Lower lobe of right lung (tissue), 2 donors: ENCODE results near the gene AQP4. TPM values are rescaled to one million over a fixed set of nuclear protein-coding genes. Genes with fewer than 3 reads are reported as not detected.

ENCODE experiments used
- ATAC-seq, 2 donors: fragments of 200-7000 bp; cut with Tn5 transposase; one replicate each; pipeline ENCODE4 v1.9.1; 2020 to 2022; ENCODE audit warnings: mild to moderate bottlenecking in 2 of 2, moderate library complexity in 2 of 2
- DNase-seq: peaks from one replicate; pipeline ENCODE4 v3.0.0-alpha.2; 2020
- H3K27ac ChIP-seq: fragments of 200-600 bp; one replicate; pipeline ENCODE4 v1.8.0; 2022
- H3K27me3 ChIP-seq: fragments of 200-600 bp; one replicate; pipeline ENCODE4 v1.8.0; 2022; ENCODE audit warnings: low read depth
- H3K36me3 ChIP-seq: fragments of 200-600 bp; one replicate; pipeline ENCODE4 v1.8.0; 2022; ENCODE audit warnings: mild to moderate bottlenecking
- H3K4me1 ChIP-seq: fragments of 200-600 bp; one replicate; pipeline ENCODE4 v1.8.0; 2022
- H3K4me3 ChIP-seq: fragments of 200-600 bp; one replicate; pipeline ENCODE4 v1.8.0; 2022; ENCODE audit warnings: mild to moderate bottlenecking
- H3K9me3 ChIP-seq: fragments of 200-600 bp; one replicate; pipeline ENCODE4 v1.8.0; 2022
- CTCF ChIP-seq: fragments of 200-600 bp; IDR thresholded peaks from one replicate; pipeline ENCODE4 v1.8.0; 2022; ENCODE audit warnings: antibody characterized with exemption, mild to moderate bottlenecking
- intact Hi-C: fragments of 100-400 bp; cut with DNase I; formaldehyde crosslinking; loops from one replicate; pipeline ENCODE4 v1.11.0; 2022
- total RNA-seq: library from RNA; stranded (reverse); fragmentation: NEBNext Ultra II Directional; extraction: Animal tissue kit (Norgen Biotek cat#: 25700); gene quantifications from one replicate; pipeline ENCODE4 v1.2.1, GENCODE V29; 2021
- donor health status: DM: no; HTN: yes; CAD: no; lungs with severe emphysema.

The AQP4 gene
- total RNA-seq, 1 donor from 2014 or later, result 301 TPM

GRCh38 chr18:26843760-26844159 lies 21.7 kb downstream of the AQP4 start:
- Histone ChIP-seq H3K27ac (no peak overlapping the region), H3K4me3 (no peak overlapping the region), H3K9me3 (peaks cover 7% of the 10 kb centered on the region), H3K4me1 (no peaks in the 10 kb centered on the region), H3K36me3 (no peaks in the 10 kb centered on the region), H3K27me3 (no peaks in the 10 kb centered on the region)
- DNase-seq (no peak), ATAC-seq (no peak)
- intact Hi-C loops, result no loop called here
- no peak for TF ChIP-seq CTCF

- DNase-seq (no peak), ATAC-seq (no peak)
- intact Hi-C loops, result no loop called here
- no peak for TF ChIP-seq CTCF
- Histone ChIP-seq H3K27me3 (no peaks in the 10 kb centered on the region), H3K4me3 (no peak overlapping the region), H3K27ac (no peak overlapping the region), H3K4me1 (no peaks in the 10 kb centered on the region), H3K36me3 (no peaks in the 10 kb centered on the region), H3K9me3 (peaks cover 7% of the 10 kb centered on the region)
Measured at GRCh38 chr18:26840965-26841364, 24.5 kb downstream of the AQP4 start.

GRCh38 chr18:26839609-26840008 lies 25.9 kb downstream of the AQP4 start:
- intact Hi-C loops, result no loop called here
- Histone ChIP-seq H3K4me3 (no peak overlapping the region), H3K4me1 (no peaks in the 10 kb centered on the region), H3K36me3 (no peaks in the 10 kb centered on the region), H3K27me3 (no peaks in the 10 kb centered on the region), H3K27ac (no peak overlapping the region), H3K9me3 (peaks cover 7% of the 10 kb centered on the region)
- ATAC-seq, result no peak
- DNase-seq, result no peak
- TF ChIP-seq CTCF, result no peak

- Histone ChIP-seq H3K36me3 (no peaks in the 10 kb centered on the region), H3K4me1 (no peaks in the 10 kb centered on the region), H3K27ac (no peak overlapping the region), H3K9me3 (no peaks in the 10 kb centered on the region), H3K4me3 (no peak overlapping the region), H3K27me3 (no peaks in the 10 kb centered on the region)
- TF ChIP-seq CTCF, result no peak
- ATAC-seq, result no peak
- no peak for DNase-seq
- intact Hi-C loops, result no loop called here
Measured at GRCh38 chr18:26832302-26832701, 33.2 kb downstream of the AQP4 start.

- TF ChIP-seq CTCF, result no peak
- H3K36me3 ChIP-seq, result no peaks in the 10 kb centered on the region
- no peak for DNase-seq
- no peak for ATAC-seq
- H3K27ac ChIP-seq, result no peak overlapping the region
- intact Hi-C loops, result no loop called here
- no peaks in the 10 kb centered on the region for H3K4me1 ChIP-seq
- no peaks in the 10 kb centered on the region for H3K27me3 ChIP-seq
- H3K4me3 ChIP-seq, result no peak overlapping the region
- no peaks in the 10 kb centered on the region for H3K9me3 ChIP-seq
Measured at GRCh38 chr18:26827581-26827980, 37.9 kb downstream of the AQP4 start.

- no peaks in the 10 kb centered on the region for H3K4me1 ChIP-seq
- no peaks in the 10 kb centered on the region for H3K9me3 ChIP-seq
- no peak for ATAC-seq
- H3K36me3 ChIP-seq, result no peaks in the 10 kb centered on the region
- no peak for TF ChIP-seq CTCF
- intact Hi-C loops, result no loop called here
- no peak for DNase-seq
- no peak overlapping the region for H3K4me3 ChIP-seq
- no peak overlapping the region for H3K27ac ChIP-seq
- H3K27me3 ChIP-seq, result no peaks in the 10 kb centered on the region
Measured at GRCh38 chr18:26826656-26827235, 38.8 kb downstream of the AQP4 start.
